GM19395 (cell line): ENCODE results near the gene C5orf15.
"Not testable (repeated sequence)": the region's sequence is repeated elsewhere in the genome, so short reads cannot be mapped to it uniquely, and the experiment has no call there.

ENCODE experiments used
- ATAC-seq: cut with Tn5 transposase; IDR thresholded peaks from one replicate; pipeline ENCODE4 v1.9.1; 2021; ENCODE audit warnings: mild to moderate bottlenecking, moderate library complexity; ENCODE audit not compliant: unreplicated experiment

Gene C5orf15

GRCh38 chr5:133938929-133939328, 29.5 kb downstream of the C5orf15 start:
- no peak for ATAC-seq

DNA sequence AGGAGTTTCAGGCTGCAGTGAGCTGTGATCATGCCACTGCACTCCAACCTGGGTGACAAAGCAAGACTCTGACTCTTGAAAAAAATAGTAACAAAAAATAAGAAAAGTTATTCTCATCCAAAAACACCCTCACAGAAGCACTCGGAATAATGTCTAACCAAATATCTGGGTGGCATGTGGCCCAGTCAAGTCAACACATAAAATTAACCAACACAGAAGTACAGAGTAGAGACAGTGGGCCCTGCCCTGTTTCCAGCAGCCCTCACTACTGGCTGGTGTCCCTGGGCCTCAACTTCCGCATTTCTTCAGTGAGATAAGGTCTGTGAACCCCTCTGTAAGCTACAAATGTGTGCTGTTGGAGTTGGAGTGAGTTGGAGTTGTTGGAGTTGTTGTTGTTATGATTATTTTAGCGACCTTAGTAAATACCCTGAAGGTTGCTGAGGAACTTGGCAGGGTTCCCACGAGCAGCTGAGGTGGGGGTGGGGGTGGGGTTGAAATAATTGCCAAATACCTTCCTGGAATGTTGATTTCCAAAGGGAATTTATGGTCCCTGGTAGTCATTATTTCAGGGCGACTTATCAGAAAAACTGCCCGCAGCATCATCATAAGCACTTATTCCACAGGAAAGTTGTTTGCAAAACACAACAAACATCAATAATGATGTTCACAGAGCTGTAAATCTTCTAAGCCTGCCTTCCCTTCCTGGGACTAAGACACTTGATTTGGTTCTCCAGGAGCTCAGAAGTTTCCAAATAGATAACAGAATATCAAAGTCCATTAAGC, 30.2 kb downstream of the C5orf15 start:
- no peak for ATAC-seq

DNA sequence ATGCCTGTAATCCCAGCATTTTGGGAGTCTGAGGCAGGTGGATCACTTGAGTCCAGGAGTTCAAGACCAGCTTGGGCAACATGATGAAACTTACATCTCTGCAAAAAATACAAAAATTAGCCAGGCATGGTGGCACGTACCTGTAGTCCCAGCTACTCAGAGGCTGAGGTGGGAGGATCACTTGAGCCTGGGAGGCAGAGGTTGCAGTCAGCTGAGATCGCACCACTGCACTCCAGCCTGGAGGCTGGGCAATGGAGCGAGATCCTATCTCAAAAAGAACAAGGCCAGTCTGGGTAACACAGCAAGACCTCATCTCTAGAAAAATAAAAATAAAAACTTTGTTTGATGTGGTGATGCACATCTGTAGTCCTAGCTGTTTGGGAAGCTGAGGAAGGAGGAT, 30.8 kb downstream of the C5orf15 start:
- ATAC-seq: not testable (repeated sequence)

DNA sequence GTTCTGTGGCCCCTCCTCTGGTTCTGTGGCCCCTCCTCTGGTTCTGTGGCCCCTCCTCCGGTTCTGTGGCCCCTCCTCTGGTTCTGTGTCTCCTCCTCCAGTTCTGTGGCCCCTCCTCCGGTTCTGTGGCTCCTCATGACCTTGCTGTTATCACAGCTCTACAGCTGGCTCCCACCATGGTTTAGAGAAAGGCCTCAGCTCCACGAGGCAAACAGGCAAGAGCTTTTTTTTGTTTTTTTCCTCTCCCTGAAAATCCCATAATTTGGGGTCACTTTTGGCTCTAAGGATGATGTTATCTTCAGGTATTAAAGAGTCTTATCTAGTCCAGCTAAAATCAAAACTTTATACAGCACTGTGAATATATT, 31.8 kb downstream of the C5orf15 start:
- ATAC-seq: no peak

GRCh38 chr5:133935991-133936650, 32.3 kb downstream of the C5orf15 start:
- not testable (repeated sequence) for ATAC-seq

- no peak for ATAC-seq
Measured at GRCh38 chr5:133935667-133935940, 32.8 kb downstream of the C5orf15 start.

GRCh38 chr5:133934822-133935666, 33.4 kb downstream of the C5orf15 start:
- no peak for ATAC-seq

DNA sequence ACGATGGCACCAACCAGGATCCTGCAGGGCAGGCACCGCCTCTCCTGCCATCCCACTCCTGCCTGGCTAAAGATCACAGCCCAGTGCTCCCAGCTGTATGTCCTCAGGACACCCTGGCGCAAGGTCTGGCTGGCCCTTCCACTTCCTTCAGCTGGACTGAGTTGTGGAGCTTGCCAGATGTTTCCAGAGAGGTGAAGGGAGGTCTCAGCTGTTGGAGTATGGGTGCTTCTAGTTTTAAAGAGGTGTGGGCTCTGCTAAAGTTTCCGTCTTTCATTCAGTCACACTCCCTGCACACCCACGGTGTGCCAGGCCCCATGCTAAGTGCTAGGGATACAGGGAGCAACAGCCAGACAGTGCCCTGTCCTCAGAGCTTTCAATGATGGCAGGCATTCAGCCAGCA, 34.1 kb downstream of the C5orf15 start:
- no peak for ATAC-seq

DNA sequence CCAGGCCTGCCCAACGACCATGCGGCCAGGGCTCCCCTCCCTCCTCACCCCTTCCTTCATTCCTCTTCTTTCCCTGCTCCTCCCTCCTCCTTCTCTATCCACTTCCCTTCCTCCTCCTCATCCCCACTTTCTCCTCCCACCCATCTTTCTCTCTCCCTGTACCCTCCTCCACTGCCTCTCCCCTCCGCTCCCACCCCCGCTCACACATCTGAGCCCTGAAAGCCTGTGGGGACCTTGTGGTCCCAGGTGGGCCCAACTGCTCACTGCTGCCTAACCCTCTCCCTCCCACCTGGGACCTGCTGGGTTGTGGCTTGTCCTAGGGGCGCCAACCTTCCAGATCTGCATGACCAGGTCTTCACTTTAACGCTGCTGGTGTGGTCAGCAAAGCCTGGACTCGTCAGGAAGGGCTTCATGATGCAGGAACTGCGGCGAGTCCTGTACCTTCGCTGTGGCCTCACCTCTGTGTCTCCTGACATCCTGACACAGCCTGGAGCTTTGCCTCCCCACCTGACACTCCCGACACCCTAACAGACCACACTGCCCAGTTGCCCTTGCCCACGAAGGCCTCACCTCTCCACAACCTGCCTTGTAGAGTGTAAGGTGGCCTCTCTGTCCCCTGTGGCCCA, 34.6 kb downstream of the C5orf15 start:
- ATAC-seq: no peak

DNA sequence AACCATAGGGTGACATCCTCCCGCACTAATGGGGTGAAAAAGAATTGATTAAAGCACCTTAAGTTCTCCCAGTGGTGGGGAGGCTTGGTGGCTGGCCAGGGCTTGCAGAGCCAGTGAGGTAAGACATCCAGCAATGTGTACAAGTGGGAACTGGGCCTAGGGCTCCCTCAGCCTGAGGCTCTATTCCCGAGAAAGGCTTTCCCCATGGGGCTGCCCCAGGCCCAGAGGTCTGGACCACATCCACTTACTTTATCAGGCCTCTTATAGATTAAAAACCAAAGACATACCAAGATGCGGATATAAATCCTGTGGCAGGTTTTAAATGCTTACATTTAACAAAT, 35.3 kb downstream of the C5orf15 start:
- no peak for ATAC-seq

DNA sequence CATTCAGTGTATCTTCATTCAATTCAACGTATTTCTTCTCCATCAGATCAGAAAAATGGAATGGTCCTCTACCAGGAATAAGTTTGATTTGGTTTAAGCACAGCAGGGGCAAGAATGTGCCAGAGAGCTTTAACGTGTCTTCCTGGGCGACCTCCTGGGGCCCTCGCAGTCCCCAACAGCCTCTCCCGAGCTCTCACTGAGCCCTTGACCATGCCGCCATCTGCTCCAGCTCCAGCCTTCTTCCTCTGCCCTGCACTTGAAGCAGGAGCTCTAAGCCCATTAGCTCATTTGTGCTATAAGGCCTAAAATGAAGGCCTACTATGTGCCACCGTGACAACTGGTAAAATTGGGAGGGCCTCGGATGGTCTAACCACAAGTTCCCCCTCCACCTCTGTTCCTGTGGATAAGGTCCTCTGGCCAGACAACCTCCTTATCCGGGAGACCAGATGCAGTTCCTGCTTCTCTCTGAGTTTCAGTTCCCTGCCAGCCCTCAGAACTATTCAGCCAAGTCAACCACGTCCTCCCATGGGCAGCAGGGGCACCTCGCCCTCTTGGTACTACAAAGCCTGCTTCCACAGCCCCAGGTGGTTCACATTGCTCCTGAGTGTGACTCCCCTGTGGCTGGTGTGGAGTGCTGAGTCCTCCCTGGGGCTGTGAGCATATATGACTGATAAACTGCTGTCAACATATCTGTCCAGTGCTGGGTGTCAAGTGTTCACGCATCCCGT, 35.8 kb downstream of the C5orf15 start:
- no peak for ATAC-seq

- ATAC-seq: no peak
Measured at GRCh38 chr5:133931546-133931945, 36.9 kb downstream of the C5orf15 start.

DNA sequence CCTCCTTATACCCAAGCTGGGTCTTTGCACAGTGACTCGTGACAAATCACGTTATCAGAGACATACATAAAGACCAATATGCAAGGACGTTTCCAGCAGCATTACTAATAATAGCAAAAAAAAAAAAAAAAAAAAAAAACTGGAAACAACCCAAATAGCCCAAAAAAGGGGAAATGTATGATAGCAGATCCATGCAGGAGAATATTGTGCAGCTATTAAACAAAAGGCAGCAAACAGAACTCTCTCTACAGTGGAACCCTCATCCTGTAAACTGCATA, 37.7 kb downstream of the C5orf15 start:
- no peak for ATAC-seq

- ATAC-seq: peak; percentile 56
Measured at GRCh38 chr5:133930061-133930812, 38.2 kb downstream of the C5orf15 start.

DNA sequence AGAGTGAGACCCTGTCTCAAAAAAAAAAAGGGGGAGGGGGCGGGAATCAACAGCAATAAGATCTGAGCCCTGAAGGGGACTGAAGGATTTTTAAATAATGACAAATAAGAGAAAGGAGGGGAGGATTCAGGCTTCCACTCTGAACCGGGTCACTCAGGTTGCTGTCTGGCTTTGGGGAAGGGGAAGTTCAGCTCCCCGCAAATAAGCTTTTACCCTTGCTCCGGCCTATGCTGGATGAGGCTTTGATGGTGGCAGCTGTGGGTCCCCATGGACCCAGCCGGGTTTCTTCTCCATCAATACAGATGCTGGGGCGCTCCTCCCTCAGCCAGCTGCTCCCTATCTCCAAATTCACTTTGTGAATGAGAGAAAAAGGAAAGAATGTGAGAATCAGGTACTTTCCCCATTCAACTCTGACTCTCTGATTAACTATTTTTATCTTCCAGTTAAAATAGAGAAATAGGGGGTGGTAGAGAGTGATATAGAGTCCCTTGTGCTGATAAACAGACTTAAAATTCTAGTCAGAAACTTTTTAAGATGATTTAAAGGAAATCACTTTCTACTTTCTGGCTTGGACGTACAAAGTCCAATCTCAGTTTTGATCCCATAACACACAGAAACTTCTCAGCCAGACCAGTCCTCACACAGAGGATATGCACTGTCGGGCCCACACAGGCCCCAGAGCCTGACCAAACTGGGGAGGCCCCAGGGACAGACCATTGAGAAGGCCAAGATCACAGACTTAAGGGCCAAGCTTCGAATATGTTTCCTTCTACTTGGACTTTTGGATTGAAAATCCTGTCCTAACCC, 39.6 kb downstream of the C5orf15 start:
- no peak for ATAC-seq

DNA sequence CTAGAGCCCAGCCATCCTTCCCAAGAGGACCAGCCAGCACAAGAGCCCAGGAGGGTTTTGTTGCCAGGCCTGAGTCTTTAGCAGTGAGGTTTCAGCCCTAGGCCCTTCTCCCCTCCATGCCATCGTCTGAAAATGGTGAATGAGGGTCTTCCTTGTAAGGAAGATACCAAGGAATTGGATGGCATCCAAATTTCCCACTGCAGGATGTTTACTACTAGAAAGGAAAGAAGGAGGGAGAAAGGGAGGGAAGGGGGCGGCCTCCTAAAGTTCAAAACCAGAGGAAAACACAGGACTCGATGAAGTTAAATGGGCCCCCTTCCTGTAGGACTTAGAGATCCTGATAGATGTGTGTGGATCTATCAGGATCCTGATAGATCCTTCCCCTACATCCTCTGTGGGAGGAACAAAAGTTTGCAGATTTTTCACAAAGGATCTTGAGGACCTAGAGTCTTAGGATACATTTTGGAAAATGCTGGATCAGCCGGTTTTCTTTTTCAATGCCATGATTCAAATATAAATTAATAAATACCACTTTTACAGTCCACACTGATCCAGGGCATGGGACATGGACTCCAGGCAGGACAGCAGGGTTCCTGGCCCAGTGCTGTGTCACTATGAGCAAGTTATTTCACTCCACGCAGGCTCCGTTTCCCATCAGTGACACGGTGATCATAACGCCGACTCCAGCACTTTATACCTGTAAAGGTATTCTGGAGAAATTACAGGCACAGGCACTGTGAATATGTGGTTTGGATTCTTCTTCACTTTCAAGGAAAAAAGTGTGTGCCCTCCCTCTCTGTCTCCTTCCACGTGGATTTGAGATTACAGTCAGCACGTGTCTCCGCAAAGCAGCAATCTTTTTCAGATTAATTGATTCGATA, 40.9 kb downstream of the C5orf15 start:
- no peak for ATAC-seq

DNA sequence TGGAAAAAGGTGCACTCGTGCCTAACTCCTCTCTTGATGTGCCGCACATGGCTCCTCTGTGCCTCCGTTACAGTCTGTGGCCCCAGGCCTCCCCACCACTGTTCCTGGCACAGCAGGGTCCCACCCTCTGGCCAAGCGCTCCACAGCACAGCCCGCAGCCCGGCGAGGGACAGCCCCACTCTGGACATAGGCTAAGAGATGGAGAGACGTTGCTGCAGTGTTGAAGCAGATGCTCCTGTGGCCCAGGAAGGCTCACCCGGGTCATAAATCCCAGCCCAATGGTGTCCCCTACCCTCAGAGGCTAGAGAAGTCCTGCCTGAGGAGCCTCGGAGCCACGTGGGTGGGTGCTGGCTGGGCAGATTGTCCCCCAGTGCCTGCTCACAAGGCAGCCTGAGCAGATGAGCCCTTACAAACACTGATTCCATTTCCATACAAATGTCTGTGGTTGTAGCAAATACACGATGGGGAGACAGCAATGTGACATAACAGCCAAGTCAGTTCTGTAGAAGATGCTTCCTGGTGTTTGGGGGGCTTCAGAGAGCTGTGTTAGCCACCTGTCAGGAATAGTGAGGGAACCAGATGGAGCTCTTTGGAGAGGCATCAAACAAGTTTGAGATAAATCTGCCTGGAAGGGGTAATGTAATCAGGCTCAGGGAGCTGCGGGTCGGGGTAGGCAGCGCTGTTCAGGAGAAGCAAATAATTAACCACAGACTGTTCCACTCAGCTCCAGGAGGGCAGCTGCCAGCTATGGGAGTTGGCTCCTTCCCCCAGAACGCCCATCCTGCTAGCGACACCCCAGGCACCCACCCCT, 41.7 kb downstream of the C5orf15 start:
- no peak for ATAC-seq
